ENCODE results near the gene SGK2. TPM values are rescaled to one million over a fixed set of nuclear protein-coding genes. Genes with fewer than 3 reads are reported as not detected.

SGK2 gene
- total and polyA plus RNA-seq, 2 of the 13 experiments (the other 11 are each of a cell fraction or from before 2014, with no cell fraction given) = 6.2 to 29.4 TPM

DNA sequence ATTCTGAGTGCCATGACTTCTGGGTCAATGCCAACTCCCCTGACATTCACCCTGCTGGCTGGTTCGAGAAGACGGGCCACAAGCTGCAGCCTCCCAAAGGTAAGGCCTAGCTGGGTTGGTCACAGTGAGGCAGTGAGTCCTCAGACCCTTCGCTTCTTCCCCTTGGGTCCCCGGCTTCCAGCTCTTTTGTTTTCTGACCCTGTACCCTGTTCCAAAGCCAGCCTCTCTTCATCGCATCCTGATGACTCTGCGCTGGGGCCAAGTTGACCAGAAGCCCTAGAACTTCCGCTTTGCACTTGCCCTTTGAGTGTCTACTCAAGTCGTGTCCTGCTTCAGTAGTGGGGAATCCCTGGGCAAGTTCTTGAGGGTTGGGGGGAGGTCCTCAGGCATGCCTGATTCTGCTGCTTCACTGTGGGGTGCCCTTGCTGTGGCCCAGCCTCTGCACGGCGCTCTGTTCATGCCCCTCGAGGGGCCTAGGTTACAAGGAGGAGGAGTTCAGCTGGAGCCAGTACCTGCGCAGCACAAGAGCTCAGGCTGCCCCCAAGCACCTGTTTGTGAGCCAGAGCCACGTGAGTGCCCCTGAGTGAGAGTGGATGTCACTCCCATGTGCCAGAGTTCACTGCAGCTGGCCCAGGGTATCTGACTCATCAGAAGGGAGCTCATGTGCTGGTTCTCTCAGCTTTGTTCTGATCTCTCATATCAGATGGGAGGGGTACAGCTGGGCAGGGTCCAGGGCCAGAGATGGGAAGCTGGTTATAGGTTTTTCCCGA, 28.3 kb upstream of the SGK2 start (continued):
- TF ChIP-seq ZNF17 (CRISPR knock-in tag; IDR thresholded peaks at IDR 0.05) = 0 out of 2 replicates have a peak, but pooled peaks have one; percentile 71
- peak; percentile 87 for TF ChIP-seq RARA (CRISPR knock-in tag; IDR thresholded peaks at IDR 0.05)
- TF ChIP-seq ZNF33B (CRISPR knock-in tag; IDR thresholded peaks at IDR 0.05) = peak; percentile 90
- TF ChIP-seq ASH2L (IDR thresholded peaks at IDR 0.05; ENCODE audit: insufficient read length, low read depth, low read length) = peak; percentile 71
- peak; percentile 89 for TF ChIP-seq MED1 (CRISPR knock-in tag; IDR thresholded peaks at IDR 0.05)
- TF ChIP-seq ZBTB2 (CRISPR knock-in tag; IDR thresholded peaks at IDR 0.05; ENCODE audit: low read depth) = 0 out of 2 replicates have a peak, but pooled peaks have one; percentile 54
- TF ChIP-seq CCAR2 (optimal IDR thresholded peaks at IDR 0.05; ENCODE audit: low read depth, low read length) = no peak
- TF ChIP-seq ZNF44 (CRISPR knock-in tag; IDR thresholded peaks at IDR 0.05) = peak; percentile 70; the same call in 1 of the 2 replicates
- peak; percentile 90 for TF ChIP-seq CCDC6 (CRISPR knock-in tag; IDR thresholded peaks at IDR 0.05)
- TF ChIP-seq ZNF724P (CRISPR knock-in tag; IDR thresholded peaks at IDR 0.05; ENCODE audit: borderline replicate concordance) = peak; percentile 99
- no peak for TF ChIP-seq RARG (CRISPR knock-in tag; IDR thresholded peaks at IDR 0.05; ENCODE audit: low read depth)
- TF ChIP-seq HHEX (CRISPR knock-in tag; IDR thresholded peaks at IDR 0.05) = no peak
- peak; percentile 67; the same call in 1 of the 2 replicates for TF ChIP-seq THAP11 (CRISPR knock-in tag; IDR thresholded peaks at IDR 0.05)
- no peak for TF ChIP-seq ZNF761 (CRISPR knock-in tag; conservative IDR thresholded peaks at IDR 0.05)
- peak; percentile 28; the same call in 1 of the 2 replicates for TF ChIP-seq PHF8 (CRISPR knock-in tag; IDR thresholded peaks at IDR 0.05)
- TF ChIP-seq RORA (CRISPR knock-in tag; IDR thresholded peaks at IDR 0.05) = no peak
- peak; percentile 89 for TF ChIP-seq ZBTB7B (CRISPR knock-in tag; IDR thresholded peaks at IDR 0.05)
- TF ChIP-seq ZNF614 (CRISPR knock-in tag; IDR thresholded peaks at IDR 0.05; ENCODE audit: borderline replicate concordance) = 0 out of 2 replicates have a peak, but pooled peaks have one; percentile 87
- TF ChIP-seq FOXP1 (IDR thresholded peaks at IDR 0.05) = no peak
- TF ChIP-seq FOXP1 (CRISPR knock-in tag; IDR thresholded peaks at IDR 0.05) = peak; percentile 79; the same call in 1 of the 2 replicates
- TF ChIP-seq, protein P1, sequence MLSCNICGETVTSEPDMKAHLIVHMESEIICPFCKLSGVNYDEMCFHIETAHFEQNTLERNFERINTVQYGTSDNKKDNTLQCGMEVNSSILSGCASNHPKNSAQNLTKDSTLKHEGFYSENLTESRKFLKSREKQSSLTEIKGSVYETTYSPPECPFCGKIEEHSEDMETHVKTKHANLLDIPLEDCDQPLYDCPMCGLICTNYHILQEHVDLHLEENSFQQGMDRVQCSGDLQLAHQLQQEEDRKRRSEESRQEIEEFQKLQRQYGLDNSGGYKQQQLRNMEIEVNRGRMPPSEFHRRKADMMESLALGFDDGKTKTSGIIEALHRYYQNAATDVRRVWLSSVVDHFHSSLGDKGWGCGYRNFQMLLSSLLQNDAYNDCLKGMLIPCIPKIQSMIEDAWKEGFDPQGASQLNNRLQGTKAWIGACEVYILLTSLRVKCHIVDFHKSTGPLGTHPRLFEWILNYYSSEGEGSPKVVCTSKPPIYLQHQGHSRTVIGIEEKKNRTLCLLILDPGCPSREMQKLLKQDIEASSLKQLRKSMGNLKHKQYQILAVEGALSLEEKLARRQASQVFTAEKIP (CRISPR knock-in tag; IDR thresholded peaks at IDR 0.05; ENCODE audit: borderline replicate concordance) = no peak
- 0 out of 2 replicates have a peak, but pooled peaks have one; percentile 56 for TF ChIP-seq ZNF782 (CRISPR knock-in tag; IDR thresholded peaks at IDR 0.05; ENCODE audit: borderline replicate concordance)
- peak; percentile 90; the same call in 1 of the 2 replicates for TF ChIP-seq MTA1 (CRISPR knock-in tag; IDR thresholded peaks at IDR 0.05; ENCODE audit: borderline replicate concordance)
- peak; percentile 74; the same call in 1 of the 2 replicates for TF ChIP-seq ZFX (CRISPR knock-in tag; IDR thresholded peaks at IDR 0.05; ENCODE audit: low read depth)
- peak; percentile 92 for TF ChIP-seq ZNF547 (CRISPR knock-in tag; IDR thresholded peaks at IDR 0.05)
- no peak for TF ChIP-seq PTBP1 (IDR thresholded peaks at IDR 0.05; ENCODE audit: low read depth, low read length, poor library complexity, severe bottlenecking)
- peak; percentile 98 for TF ChIP-seq MXD4 (CRISPR knock-in tag; IDR thresholded peaks at IDR 0.05)
- TF ChIP-seq ZNF598 (CRISPR knock-in tag; IDR thresholded peaks at IDR 0.05; ENCODE audit: borderline replicate concordance) = peak; percentile 82
- TF ChIP-seq ZNF7 (CRISPR knock-in tag; IDR thresholded peaks at IDR 0.05) = no peak

Data from HepG2 (cell line).